Hepatocyte (in vitro differentiated cells): ENCODE results near the gene PKN3.

Experiments
- EZH2 ChIP-seq: fragments of 200-600 bp; sonication (generic); IDR thresholded peaks from 2 replicates; pipeline ENCODE4 v1.6.1; 2016; ENCODE audit warnings: antibody characterized with exemption, mild to moderate bottlenecking, borderline replicate concordance
- EZH2phosphoT487 ChIP-seq: fragments of 200-600 bp; sonication (generic); IDR thresholded peaks from one replicate; pipeline ENCODE4 v1.6.1; 2018; ENCODE audit warnings: antibody characterized with exemption, mild to moderate bottlenecking, low read depth, moderate library complexity; ENCODE audit not compliant: unreplicated experiment, severe bottlenecking
- TF ChIP-seq, protein P1 (sequence below): fragments of 200-600 bp; sonication (generic); IDR thresholded peaks from 2 replicates; pipeline ENCODE4 v1.5.1; 2016; ENCODE audit warnings: antibody characterized with exemption, mild to moderate bottlenecking; ENCODE audit not compliant: poor library complexity

DNA sequence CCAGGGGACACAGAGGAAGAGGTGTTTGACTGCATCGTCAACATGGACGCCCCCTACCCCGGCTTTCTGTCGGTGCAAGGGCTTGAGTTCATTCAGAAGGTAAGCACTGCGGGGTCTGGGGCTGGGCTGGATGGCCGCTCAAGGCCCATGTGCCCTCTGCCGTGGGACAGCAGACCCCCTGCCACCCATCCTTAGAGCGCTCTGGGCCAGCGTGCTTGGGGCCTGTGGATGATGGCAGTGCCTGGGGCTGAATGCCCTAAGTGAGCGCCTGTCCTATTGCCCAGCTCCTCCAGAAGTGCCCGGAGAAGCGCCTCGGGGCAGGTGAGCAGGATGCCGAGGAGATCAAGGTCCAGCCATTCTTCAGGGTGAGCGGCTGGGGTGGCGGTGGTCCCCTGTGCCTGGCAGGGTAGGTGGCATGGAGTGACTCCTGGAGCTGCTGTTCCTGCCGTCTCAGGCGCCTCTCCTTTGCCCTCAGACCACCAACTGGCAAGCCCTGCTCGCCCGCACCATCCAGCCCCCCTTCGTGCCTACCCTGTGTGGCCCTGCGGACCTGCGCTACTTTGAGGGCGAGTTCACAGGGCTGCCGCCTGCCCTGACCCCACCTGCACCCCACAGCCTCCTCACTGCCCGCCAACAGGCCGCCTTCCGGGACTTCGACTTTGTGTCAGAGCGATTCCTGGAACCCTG is 17.8 kb downstream of the PKN3 start:
- TF ChIP-seq, protein P1, sequence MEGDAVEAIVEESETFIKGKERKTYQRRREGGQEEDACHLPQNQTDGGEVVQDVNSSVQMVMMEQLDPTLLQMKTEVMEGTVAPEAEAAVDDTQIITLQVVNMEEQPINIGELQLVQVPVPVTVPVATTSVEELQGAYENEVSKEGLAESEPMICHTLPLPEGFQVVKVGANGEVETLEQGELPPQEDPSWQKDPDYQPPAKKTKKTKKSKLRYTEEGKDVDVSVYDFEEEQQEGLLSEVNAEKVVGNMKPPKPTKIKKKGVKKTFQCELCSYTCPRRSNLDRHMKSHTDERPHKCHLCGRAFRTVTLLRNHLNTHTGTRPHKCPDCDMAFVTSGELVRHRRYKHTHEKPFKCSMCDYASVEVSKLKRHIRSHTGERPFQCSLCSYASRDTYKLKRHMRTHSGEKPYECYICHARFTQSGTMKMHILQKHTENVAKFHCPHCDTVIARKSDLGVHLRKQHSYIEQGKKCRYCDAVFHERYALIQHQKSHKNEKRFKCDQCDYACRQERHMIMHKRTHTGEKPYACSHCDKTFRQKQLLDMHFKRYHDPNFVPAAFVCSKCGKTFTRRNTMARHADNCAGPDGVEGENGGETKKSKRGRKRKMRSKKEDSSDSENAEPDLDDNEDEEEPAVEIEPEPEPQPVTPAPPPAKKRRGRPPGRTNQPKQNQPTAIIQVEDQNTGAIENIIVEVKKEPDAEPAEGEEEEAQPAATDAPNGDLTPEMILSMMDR, result no peak
- TF ChIP-seq EZH2phosphoT487, result no peak
- no peak for TF ChIP-seq EZH2
